ENCODE results near the gene TSPAN9.

- TF ChIP-seq EZH2 (IDR thresholded peaks at IDR 0.05; ENCODE audit: low read depth) = no peak
- no peak for TF ChIP-seq CTCF (conservative IDR thresholded peaks at IDR 0.05)
Measured at GRCh38 chr12:3222306-3222705, 145.1 kb downstream of the TSPAN9 start.
